ENCODE results near the gene KDM4E.

DNA sequence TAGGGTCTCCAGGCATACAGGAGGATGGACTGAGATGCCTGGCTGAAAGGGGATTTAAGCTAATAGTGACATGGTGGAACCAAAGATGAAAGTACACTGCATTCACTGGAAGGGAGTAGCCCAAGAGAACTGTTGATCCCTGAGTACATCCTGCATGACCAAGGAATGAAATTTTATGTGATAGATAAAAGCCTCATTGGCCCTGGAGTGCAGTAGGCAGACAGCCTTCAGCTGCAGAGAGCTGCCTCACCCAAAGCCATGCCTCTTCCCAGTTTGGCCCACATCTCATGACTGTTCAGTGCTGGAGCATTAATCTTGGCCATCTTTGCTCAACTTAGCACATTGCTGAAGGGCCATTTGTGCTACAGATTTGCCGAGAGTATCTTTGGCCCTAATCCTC, 8.0 kb downstream of the KDM4E start:
- no peak for TF ChIP-seq POLR2A (IDR thresholded peaks at IDR 0.05)
- TF ChIP-seq, protein P1, sequence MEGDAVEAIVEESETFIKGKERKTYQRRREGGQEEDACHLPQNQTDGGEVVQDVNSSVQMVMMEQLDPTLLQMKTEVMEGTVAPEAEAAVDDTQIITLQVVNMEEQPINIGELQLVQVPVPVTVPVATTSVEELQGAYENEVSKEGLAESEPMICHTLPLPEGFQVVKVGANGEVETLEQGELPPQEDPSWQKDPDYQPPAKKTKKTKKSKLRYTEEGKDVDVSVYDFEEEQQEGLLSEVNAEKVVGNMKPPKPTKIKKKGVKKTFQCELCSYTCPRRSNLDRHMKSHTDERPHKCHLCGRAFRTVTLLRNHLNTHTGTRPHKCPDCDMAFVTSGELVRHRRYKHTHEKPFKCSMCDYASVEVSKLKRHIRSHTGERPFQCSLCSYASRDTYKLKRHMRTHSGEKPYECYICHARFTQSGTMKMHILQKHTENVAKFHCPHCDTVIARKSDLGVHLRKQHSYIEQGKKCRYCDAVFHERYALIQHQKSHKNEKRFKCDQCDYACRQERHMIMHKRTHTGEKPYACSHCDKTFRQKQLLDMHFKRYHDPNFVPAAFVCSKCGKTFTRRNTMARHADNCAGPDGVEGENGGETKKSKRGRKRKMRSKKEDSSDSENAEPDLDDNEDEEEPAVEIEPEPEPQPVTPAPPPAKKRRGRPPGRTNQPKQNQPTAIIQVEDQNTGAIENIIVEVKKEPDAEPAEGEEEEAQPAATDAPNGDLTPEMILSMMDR (IDR thresholded peaks at IDR 0.05) = no peak
- TF ChIP-seq POLR2AphosphoS5 (IDR thresholded peaks at IDR 0.05) = no peak

Data from prostate gland (tissue), 2 donors.